Hepatocyte (in vitro differentiated cells): Measurements from ENCODE around the gene ANKRD22. TPM values are rescaled to one million over a fixed set of nuclear protein-coding genes. Genes with fewer than 3 reads are reported as not detected.

ENCODE experiments used
- DNase-seq: peaks from one replicate; pipeline ENCODE4 v3.0.0-alpha.2; 2016; ENCODE audit warnings: low spot score
- H2AFZ ChIP-seq: fragments of 200-600 bp; sonication (generic); 2 replicates; pipeline ENCODE4 v1.6.0; 2016; ENCODE audit warnings: antibody characterized with exemption, mild to moderate bottlenecking
- H3K27ac ChIP-seq: fragments of 200-600 bp; sonication (generic); 2 replicates; pipeline ENCODE4 v1.5.1; 2016; ENCODE audit warnings: mild to moderate bottlenecking
- H3K27me3 ChIP-seq: fragments of 200-600 bp; sonication (generic); 2 replicates; pipeline ENCODE4 v1.6.1; 2016
- H3K36me3 ChIP-seq: fragments of 200-600 bp; sonication (generic); replicated peaks from 2 replicates; pipeline ENCODE4 v1.5.1; 2016; ENCODE audit warnings: low read depth; ENCODE audit not compliant: insufficient read depth
- H3K4me1 ChIP-seq: fragments of 200-600 bp; sonication (generic); 2 replicates; pipeline ENCODE4 v1.5.1; 2016; ENCODE audit warnings: mild to moderate bottlenecking, moderate library complexity; ENCODE audit not compliant: insufficient read depth
- H3K4me2 ChIP-seq: fragments of 200-600 bp; sonication (generic); 2 replicates; pipeline ENCODE4 v1.6.0; 2016
- H3K4me3 ChIP-seq: fragments of 200-600 bp; sonication (generic); 2 replicates; pipeline ENCODE4 v1.5.1; 2016; ENCODE audit warnings: mild to moderate bottlenecking
- H3K79me2 ChIP-seq: fragments of 200-600 bp; sonication (generic); 2 replicates; pipeline ENCODE4 v1.6.0; 2017; ENCODE audit warnings: mild to moderate bottlenecking
- H3K9me2 ChIP-seq: fragments of 200-600 bp; sonication (generic); replicated peaks from 2 replicates; pipeline ENCODE4 v1.6.0; 2017; ENCODE audit warnings: mild to moderate bottlenecking; ENCODE audit not compliant: insufficient read depth
- H3K9me3 ChIP-seq: fragments of 200-600 bp; sonication (generic); 2 replicates; pipeline ENCODE4 v1.5.1; 2016; ENCODE audit warnings: low read depth, mild to moderate bottlenecking
- H4K20me1 ChIP-seq: fragments of 200-600 bp; sonication (generic); 2 replicates; pipeline ENCODE4 v1.6.0; 2016; ENCODE audit warnings: mild to moderate bottlenecking; ENCODE audit not compliant: insufficient read depth, poor library complexity, severe bottlenecking
- EZH2 ChIP-seq: fragments of 200-600 bp; sonication (generic); IDR thresholded peaks from 2 replicates; pipeline ENCODE4 v1.6.1; 2016; ENCODE audit warnings: antibody characterized with exemption, mild to moderate bottlenecking, borderline replicate concordance
- EZH2phosphoT487 ChIP-seq: fragments of 200-600 bp; sonication (generic); IDR thresholded peaks from one replicate; pipeline ENCODE4 v1.6.1; 2018; ENCODE audit warnings: antibody characterized with exemption, mild to moderate bottlenecking, low read depth, moderate library complexity; ENCODE audit not compliant: unreplicated experiment, severe bottlenecking
- WGBS: methylation state at CpG from one replicate; pipeline ENCODE4 v1.1.6; 2016; ENCODE audit warnings: low lambda C conversion rate; ENCODE audit errors: missing lambda C conversion rate; 5-methylcytosine and 5-hydroxymethylcytosine counted together
- polyA plus RNA-seq: library from polyadenylated mRNA; unstranded; fragments of >200 nt; fragmentation: Nextera tagmentation; extraction: Ambion mirVana; gene quantifications from 2 replicates; pipeline ENCODE4 v1.2.1, GENCODE V29; 2016
- total RNA-seq: library from RNA; depleted of rRNA; stranded (reverse); fragments of >200 nt; gene quantifications from 2 replicates; pipeline ENCODE4 v1.2.3, GENCODE V29; 2014
- TF ChIP-seq, protein P1 (sequence below): fragments of 200-600 bp; sonication (generic); IDR thresholded peaks from 2 replicates; pipeline ENCODE4 v1.5.1; 2016; ENCODE audit warnings: antibody characterized with exemption, mild to moderate bottlenecking; ENCODE audit not compliant: poor library complexity

Gene ANKRD22
- total and polyA plus RNA-seq, 2 experiments from 2014 or later: 2.1 to 2.7 TPM

GRCh38 chr10:88881320-88881719, 29.7 kb upstream of the ANKRD22 start:
- Histone ChIP-seq H3K4me1 (peaks cover 6% of the 10 kb centered on the region), H4K20me1 (no peaks in the 10 kb centered on the region), H3K79me2 (peaks cover 42% of the 10 kb centered on the region), H3K9me3 (no peaks in the 10 kb centered on the region), H3K4me3 (peak overlapping the region; percentile 97), H3K4me2 (peak overlapping the region; percentile 89), H3K27me3 (no peaks in the 10 kb centered on the region), H3K27ac (peak overlapping the region; percentile 95), H3K9me2 (no peaks in the 10 kb centered on the region), H3K36me3 (no peaks in the 10 kb centered on the region), H2AFZ (peak overlapping the region; percentile 98)
- no peak for TF ChIP-seq EZH2
- TF ChIP-seq EZH2phosphoT487: no peak
- TF ChIP-seq, protein P1, sequence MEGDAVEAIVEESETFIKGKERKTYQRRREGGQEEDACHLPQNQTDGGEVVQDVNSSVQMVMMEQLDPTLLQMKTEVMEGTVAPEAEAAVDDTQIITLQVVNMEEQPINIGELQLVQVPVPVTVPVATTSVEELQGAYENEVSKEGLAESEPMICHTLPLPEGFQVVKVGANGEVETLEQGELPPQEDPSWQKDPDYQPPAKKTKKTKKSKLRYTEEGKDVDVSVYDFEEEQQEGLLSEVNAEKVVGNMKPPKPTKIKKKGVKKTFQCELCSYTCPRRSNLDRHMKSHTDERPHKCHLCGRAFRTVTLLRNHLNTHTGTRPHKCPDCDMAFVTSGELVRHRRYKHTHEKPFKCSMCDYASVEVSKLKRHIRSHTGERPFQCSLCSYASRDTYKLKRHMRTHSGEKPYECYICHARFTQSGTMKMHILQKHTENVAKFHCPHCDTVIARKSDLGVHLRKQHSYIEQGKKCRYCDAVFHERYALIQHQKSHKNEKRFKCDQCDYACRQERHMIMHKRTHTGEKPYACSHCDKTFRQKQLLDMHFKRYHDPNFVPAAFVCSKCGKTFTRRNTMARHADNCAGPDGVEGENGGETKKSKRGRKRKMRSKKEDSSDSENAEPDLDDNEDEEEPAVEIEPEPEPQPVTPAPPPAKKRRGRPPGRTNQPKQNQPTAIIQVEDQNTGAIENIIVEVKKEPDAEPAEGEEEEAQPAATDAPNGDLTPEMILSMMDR: no peak
- 57% methylated on average over 6 of the region's 6 CpGs for WGBS
- DNase-seq: no peak

- H3K27me3 ChIP-seq: no peaks in the 10 kb centered on the region
- H3K36me3 ChIP-seq: no peaks in the 10 kb centered on the region
- no peaks in the 10 kb centered on the region for H3K9me3 ChIP-seq
- 1% methylated on average over 80 of the region's 84 CpGs for WGBS
- peak overlapping the region; percentile 98 for H2AFZ ChIP-seq
- peak overlapping the region; percentile 97 for H3K4me3 ChIP-seq
- H4K20me1 ChIP-seq: no peaks in the 10 kb centered on the region
- peak overlapping the region; percentile 89 for H3K4me2 ChIP-seq
- H3K79me2 ChIP-seq: peaks cover 34% of the 10 kb centered on the region
- H3K4me1 ChIP-seq: peaks cover 6% of the 10 kb centered on the region
- TF ChIP-seq EZH2phosphoT487: no peak
- TF ChIP-seq, protein P1: peak; percentile 36
- DNase-seq: peak; percentile 86
- H3K9me2 ChIP-seq: no peaks in the 10 kb centered on the region
- peak overlapping the region; percentile 95 for H3K27ac ChIP-seq
Observed at GRCh38 chr10:88880282-88881076, 28.8 kb upstream of the ANKRD22 start.

DNA sequence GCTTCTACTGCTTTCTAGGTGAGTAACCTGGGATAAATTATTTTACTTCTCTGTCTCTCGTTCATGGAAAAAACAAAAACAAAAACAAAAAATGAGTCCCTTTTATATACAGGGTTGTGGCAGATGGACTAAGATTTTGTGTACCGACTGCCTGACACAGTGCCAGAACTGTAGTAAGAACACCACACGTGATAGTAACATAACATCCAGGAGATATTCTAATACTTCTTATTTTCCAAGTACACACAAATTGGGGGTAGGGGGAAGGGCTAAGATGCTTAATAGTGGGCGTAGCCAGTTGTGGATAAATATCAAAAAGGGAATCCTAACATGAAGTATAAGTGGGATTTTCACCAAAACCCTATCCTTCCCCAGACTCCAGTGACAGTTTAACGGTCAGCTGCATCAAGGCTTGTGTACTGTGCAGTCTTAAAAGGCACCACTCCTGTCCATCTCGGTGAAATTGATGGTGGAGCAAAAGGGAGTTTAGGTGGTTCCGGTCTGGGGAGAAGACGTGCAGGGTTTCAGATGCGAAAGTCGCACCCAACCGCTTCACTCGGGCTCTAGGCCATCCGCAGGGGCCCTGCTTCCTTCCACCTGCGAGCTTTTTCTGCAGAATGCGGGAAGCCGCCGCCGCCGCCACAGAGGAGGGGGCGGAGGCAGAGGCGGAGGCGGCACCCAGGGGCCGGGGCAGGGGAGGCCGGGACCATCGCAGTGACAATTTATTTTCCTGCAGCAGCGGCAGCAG, 28.1 kb upstream of the ANKRD22 start, which contains the start of gene STAMBPL1:
TSS of gene STAMBPL1 (plus strand) at position 712 of the 748 bp plus-strand sequence. CDS start 21,464 bp downstream, outside the sequence.
- H3K4me1 ChIP-seq: peaks cover 6% of the 10 kb centered on the region
- no peaks in the 10 kb centered on the region for H3K9me3 ChIP-seq
- H3K4me2 ChIP-seq: peak within 1 kb of the TSS; percentile 89
- H3K27ac ChIP-seq: peak within 1 kb of the TSS; percentile 95
- TF ChIP-seq, protein P1: no peak
- TF ChIP-seq EZH2phosphoT487: no peak
- no peak for TF ChIP-seq EZH2
- no peaks in the 10 kb centered on the region for H3K9me2 ChIP-seq
- H2AFZ ChIP-seq: peak within 1 kb of the TSS; percentile 98
- H3K4me3 ChIP-seq: peak within 1 kb of the TSS; percentile 97
- H3K79me2 ChIP-seq: peaks cover 26% of the 10 kb centered on the region
- no peaks in the 10 kb centered on the region for H4K20me1 ChIP-seq
- no peaks in the 10 kb centered on the region for H3K27me3 ChIP-seq
- 13% methylated on average over 23 of the region's 26 CpGs for WGBS
- no peaks in the 10 kb centered on the region for H3K36me3 ChIP-seq
- DNase-seq: peak; percentile 69
